SK-N-SH (cell line): Measurements from ENCODE around the gene TEKT5. TPM values are rescaled to one million over a fixed set of nuclear protein-coding genes. Genes with fewer than 3 reads are reported as not detected.

Source experiments
- CTCF ChIA-PET: fragments of 300-600, 350-600 bp; formaldehyde crosslinking; extraction: SDS; loops from one replicate; lab custom pipeline; 2021; lab: Yijun Ruan, JAX
- POLR2A ChIA-PET: fragments of 350-600 bp; sonication (Branson Sonifier 250); formaldehyde crosslinking; extraction: SDS; loops from one replicate; lab custom pipeline; 2020; ENCODE audit warnings: antibody characterized with exemption, inconsistent platforms; lab: Yijun Ruan, JAX
- DNase-seq: peaks from one replicate; pipeline ENCODE4 v3.0.0; 2012
- H2AFZ ChIP-seq: fragments of 200-600 bp; sonication (generic); 2 replicates; pipeline ENCODE4 v1.8.1; 2016; ENCODE audit warnings: antibody characterized with exemption, mild to moderate bottlenecking, low read depth
- H3F3A ChIP-seq: fragments of 200-600 bp; sonication (generic); replicated peaks from 2 replicates; pipeline ENCODE3; 2016; ENCODE audit warnings: antibody characterized with exemption, mild to moderate bottlenecking; ENCODE audit not compliant: insufficient read depth
- H3K27ac ChIP-seq, 2 experiments: fragments of 200-500 bp in 1 of 2; fragments of 200-600 bp in 1 of 2; sonication (Bioruptor generic) in 1 of 2; sonication (generic), shearing (Covaris generic) in 1 of 2; 2 replicates each; pipeline versions ENCODE4 v1.5.1 to v1.6.1; 2014 to 2016; ENCODE audit warnings: low read depth in 2 of 2, inconsistent platforms in 1 of 2, low read length in 1 of 2, mild to moderate bottlenecking in 1 of 2, mixed read lengths in 1 of 2
- H3K27me3 ChIP-seq: fragments of 200-600 bp; sonication (generic), shearing (Covaris generic); 2 replicates; pipeline ENCODE4 v1.6.1; 2016; ENCODE audit warnings: mixed run types; ENCODE audit not compliant: insufficient read depth
- H3K36me3 ChIP-seq, 2 experiments: fragments of 200-500 bp in 1 of 2; fragments of 200-600 bp in 1 of 2; sonication (Bioruptor generic) in 1 of 2; sonication (generic) in 1 of 2; replicated peaks in 1 of 2; 2 replicates each; pipeline versions ENCODE3 to v1.5.1; 2014 to 2016; ENCODE audit warnings: low read length in 1 of 2, mild to moderate bottlenecking in 1 of 2; ENCODE audit not compliant: insufficient read depth in 2 of 2, control insufficient read depth in 1 of 2
- H3K4me1 ChIP-seq, 2 experiments: fragments of 200-500 bp in 1 of 2; fragments of 200-600 bp in 1 of 2; sonication (Bioruptor generic) in 1 of 2; sonication (generic), shearing (Covaris generic) in 1 of 2; 2 replicates each; pipeline versions ENCODE4 v1.5.1 to v1.6.1; 2014 to 2016; ENCODE audit warnings: low read depth in 1 of 2, low read length in 1 of 2, mixed run types in 1 of 2; ENCODE audit not compliant: insufficient read depth in 2 of 2, control insufficient read depth in 1 of 2
- H3K4me2 ChIP-seq: fragments of 200-600 bp; sonication (generic), shearing (Covaris generic); 2 replicates; pipeline ENCODE4 v1.6.1; 2017; ENCODE audit warnings: mixed run types
- H3K4me3 ChIP-seq, 2 experiments: fragments of 200-500 bp in 1 of 2; fragments of 200-600 bp in 1 of 2; sonication (Bioruptor generic) in 1 of 2; sonication (generic), shearing (Covaris generic) in 1 of 2; 2 replicates each; pipeline versions ENCODE4 v1.5.1 to v1.8.1; 2014 to 2016; ENCODE audit warnings: low read depth in 2 of 2, inconsistent platforms in 1 of 2, low read length in 1 of 2, mild to moderate bottlenecking in 1 of 2, mixed read lengths in 1 of 2, moderate library complexity in 1 of 2
- H3K79me2 ChIP-seq: fragments of 200-600 bp; sonication (generic); 2 replicates; pipeline ENCODE4 v1.8.1; 2017; ENCODE audit warnings: mild to moderate bottlenecking; ENCODE audit not compliant: insufficient read depth
- H3K9ac ChIP-seq: fragments of 200-600 bp; sonication (generic); 2 replicates; pipeline ENCODE4 v1.6.1; 2017; ENCODE audit warnings: mixed run types
- H3K9me2 ChIP-seq: fragments of 200-600 bp; sonication (generic); 2 replicates; pipeline ENCODE4 v1.6.1; 2017; ENCODE audit warnings: mixed run types
- H3K9me3 ChIP-seq: fragments of 200-600 bp; sonication (generic); 2 replicates; pipeline ENCODE4 v1.6.1; 2017; ENCODE audit warnings: mixed run types, mild to moderate bottlenecking, moderate library complexity
- H4K20me1 ChIP-seq: fragments of 200-600 bp; sonication (generic); 2 replicates; pipeline ENCODE4 v1.6.1; 2017; ENCODE audit warnings: mild to moderate bottlenecking, mixed run types; ENCODE audit not compliant: insufficient read depth
- ELF1 ChIP-seq: IDR thresholded peaks from 2 replicates; pipeline ENCODE4 v1.4.0; 2012
- FOXM1 ChIP-seq: IDR thresholded peaks from 2 replicates; pipeline ENCODE4 v1.4.0; 2012; ENCODE audit warnings: low read depth, mild to moderate bottlenecking
- GATA2 ChIP-seq: sonication (generic); formaldehyde crosslinking; IDR thresholded peaks from 2 replicates; pipeline ENCODE4 v1.5.0; 2020; ENCODE audit warnings: mild to moderate bottlenecking, missing genetic modification reagents
- JUND ChIP-seq: IDR thresholded peaks from 2 replicates; pipeline ENCODE4 v1.4.0; 2012
- NFIC ChIP-seq: IDR thresholded peaks from 2 replicates; pipeline ENCODE4 v1.4.0; 2012; ENCODE audit warnings: borderline replicate concordance
- POLR2AphosphoS5 ChIP-seq: IDR thresholded peaks from 2 replicates; pipeline ENCODE4 v1.6.1; 2012; ENCODE audit warnings: low read depth, low read length
- RAD21 ChIP-seq: IDR thresholded peaks from 2 replicates; pipeline ENCODE4 v1.6.1; 2012; ENCODE audit warnings: mild to moderate bottlenecking, low read length
- RFX5 ChIP-seq: IDR thresholded peaks from 2 replicates; pipeline ENCODE4 v1.6.1; 2012; ENCODE audit warnings: mild to moderate bottlenecking, improper control_type of control experiment, low read length
- SIN3A ChIP-seq: IDR thresholded peaks from 2 replicates; pipeline ENCODE4 v1.6.1; 2012; ENCODE audit warnings: low read depth, mild to moderate bottlenecking, low read length, moderate library complexity, borderline replicate concordance
- SMC3 ChIP-seq: IDR thresholded peaks from 2 replicates; pipeline ENCODE4 v1.6.1; 2012; ENCODE audit warnings: low read depth, low read length, improper control_type of control experiment
- TAF1 ChIP-seq: IDR thresholded peaks from 2 replicates; pipeline ENCODE4 v1.6.1; 2012; ENCODE audit warnings: low read depth, mild to moderate bottlenecking, low read length, moderate library complexity, borderline replicate concordance
- WGBS: methylation state at CpG from one replicate; pipeline ENCODE4 v1.1.6; 2017; ENCODE audit warnings: low lambda C conversion rate; 5-methylcytosine and 5-hydroxymethylcytosine counted together
- polyA plus RNA-seq, 3 experiments: library from polyadenylated mRNA; depleted of rRNA; stranded (reverse); fragments of >200 nt; gene quantifications; 2 replicates each; pipeline ENCODE4 v1.2.3, GENCODE V29; 2012
- TF ChIP-seq, protein P1 (sequence below): IDR thresholded peaks from 2 replicates; pipeline ENCODE4 v1.4.0; 2012; ENCODE audit warnings: low read depth, borderline replicate concordance
- TF ChIP-seq, protein P2 (sequence below): fragments of 150-350 bp; IDR thresholded peaks from 2 replicates; pipeline ENCODE4 v1.6.1; 2016; ENCODE audit warnings: mild to moderate bottlenecking, low read depth, low read length
- TF ChIP-seq, protein P3 (sequence below): IDR thresholded peaks from 2 replicates; pipeline ENCODE4 v1.6.1; 2012; ENCODE audit warnings: mild to moderate bottlenecking, low read depth, low read length, moderate library complexity

Gene TEKT5
- polyA plus RNA-seq, 1 of the 3 experiments (the other 2 are of a cell fraction) = not detected

DNA sequence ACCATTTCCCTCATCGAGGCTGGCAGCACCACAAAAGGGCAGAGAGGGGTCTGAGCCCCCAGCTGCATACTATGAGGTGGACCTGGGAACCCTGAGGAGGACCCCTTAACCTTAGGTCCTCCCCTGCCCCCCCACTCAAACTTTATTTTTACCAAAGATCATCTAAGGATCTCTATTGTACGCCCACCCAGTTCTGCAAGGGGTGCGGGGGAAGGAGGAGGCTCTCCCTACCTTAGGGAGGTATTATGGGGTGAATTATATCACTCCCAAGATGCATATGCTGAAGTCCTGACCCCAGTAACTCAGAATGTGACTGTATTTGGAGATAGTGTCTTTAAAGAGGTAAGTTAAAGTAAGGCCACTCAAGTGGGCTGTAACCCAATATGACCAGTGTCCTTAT, 87.6 kb downstream of the TEKT5 start:
- TF ChIP-seq, protein P1, sequence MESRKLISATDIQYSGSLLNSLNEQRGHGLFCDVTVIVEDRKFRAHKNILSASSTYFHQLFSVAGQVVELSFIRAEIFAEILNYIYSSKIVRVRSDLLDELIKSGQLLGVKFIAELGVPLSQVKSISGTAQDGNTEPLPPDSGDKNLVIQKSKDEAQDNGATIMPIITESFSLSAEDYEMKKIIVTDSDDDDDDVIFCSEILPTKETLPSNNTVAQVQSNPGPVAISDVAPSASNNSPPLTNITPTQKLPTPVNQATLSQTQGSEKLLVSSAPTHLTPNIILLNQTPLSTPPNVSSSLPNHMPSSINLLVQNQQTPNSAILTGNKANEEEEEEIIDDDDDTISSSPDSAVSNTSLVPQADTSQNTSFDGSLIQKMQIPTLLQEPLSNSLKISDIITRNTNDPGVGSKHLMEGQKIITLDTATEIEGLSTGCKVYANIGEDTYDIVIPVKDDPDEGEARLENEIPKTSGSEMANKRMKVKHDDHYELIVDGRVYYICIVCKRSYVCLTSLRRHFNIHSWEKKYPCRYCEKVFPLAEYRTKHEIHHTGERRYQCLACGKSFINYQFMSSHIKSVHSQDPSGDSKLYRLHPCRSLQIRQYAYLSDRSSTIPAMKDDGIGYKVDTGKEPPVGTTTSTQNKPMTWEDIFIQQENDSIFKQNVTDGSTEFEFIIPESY = no peak
- TF ChIP-seq GATA2 = no peak
- no peak for TF ChIP-seq ELF1
- TF ChIP-seq TAF1 = no peak
- TF ChIP-seq RAD21 = no peak
- TF ChIP-seq JUND = no peak
- TF ChIP-seq FOXM1 = no peak
- no peak for TF ChIP-seq POLR2AphosphoS5
- TF ChIP-seq NFIC = no peak
- no peak for TF ChIP-seq SMC3
- TF ChIP-seq RFX5 = no peak
- no peak for TF ChIP-seq SIN3A
- TF ChIP-seq, protein P2, sequence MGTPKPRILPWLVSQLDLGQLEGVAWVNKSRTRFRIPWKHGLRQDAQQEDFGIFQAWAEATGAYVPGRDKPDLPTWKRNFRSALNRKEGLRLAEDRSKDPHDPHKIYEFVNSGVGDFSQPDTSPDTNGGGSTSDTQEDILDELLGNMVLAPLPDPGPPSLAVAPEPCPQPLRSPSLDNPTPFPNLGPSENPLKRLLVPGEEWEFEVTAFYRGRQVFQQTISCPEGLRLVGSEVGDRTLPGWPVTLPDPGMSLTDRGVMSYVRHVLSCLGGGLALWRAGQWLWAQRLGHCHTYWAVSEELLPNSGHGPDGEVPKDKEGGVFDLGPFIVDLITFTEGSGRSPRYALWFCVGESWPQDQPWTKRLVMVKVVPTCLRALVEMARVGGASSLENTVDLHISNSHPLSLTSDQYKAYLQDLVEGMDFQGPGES = no peak
- TF ChIP-seq, protein P3, sequence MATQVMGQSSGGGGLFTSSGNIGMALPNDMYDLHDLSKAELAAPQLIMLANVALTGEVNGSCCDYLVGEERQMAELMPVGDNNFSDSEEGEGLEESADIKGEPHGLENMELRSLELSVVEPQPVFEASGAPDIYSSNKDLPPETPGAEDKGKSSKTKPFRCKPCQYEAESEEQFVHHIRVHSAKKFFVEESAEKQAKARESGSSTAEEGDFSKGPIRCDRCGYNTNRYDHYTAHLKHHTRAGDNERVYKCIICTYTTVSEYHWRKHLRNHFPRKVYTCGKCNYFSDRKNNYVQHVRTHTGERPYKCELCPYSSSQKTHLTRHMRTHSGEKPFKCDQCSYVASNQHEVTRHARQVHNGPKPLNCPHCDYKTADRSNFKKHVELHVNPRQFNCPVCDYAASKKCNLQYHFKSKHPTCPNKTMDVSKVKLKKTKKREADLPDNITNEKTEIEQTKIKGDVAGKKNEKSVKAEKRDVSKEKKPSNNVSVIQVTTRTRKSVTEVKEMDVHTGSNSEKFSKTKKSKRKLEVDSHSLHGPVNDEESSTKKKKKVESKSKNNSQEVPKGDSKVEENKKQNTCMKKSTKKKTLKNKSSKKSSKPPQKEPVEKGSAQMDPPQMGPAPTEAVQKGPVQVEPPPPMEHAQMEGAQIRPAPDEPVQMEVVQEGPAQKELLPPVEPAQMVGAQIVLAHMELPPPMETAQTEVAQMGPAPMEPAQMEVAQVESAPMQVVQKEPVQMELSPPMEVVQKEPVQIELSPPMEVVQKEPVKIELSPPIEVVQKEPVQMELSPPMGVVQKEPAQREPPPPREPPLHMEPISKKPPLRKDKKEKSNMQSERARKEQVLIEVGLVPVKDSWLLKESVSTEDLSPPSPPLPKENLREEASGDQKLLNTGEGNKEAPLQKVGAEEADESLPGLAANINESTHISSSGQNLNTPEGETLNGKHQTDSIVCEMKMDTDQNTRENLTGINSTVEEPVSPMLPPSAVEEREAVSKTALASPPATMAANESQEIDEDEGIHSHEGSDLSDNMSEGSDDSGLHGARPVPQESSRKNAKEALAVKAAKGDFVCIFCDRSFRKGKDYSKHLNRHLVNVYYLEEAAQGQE = no peak
- TF ChIP-seq, all 33 proteins: peak for 0
- CTCF ChIA-PET = interaction anchor here (1.1 to 1.7 kb wide), 2 partner anchors 19 to 93 kb away, joined by 3 read pairs; no protein-coding TSS in a partner anchor

More for the DNA sequence above, 87.6 kb downstream of the TEKT5 start:
- Histone ChIP-seq H3K9me2 (no peaks in the 10 kb centered on the region), H3K36me3 (no peaks in the 10 kb centered on the region), H2AFZ (no peak overlapping the region), H3K9me3 (no peaks in the 10 kb centered on the region), H3K79me2 (no peaks in the 10 kb centered on the region), H3K9ac (no peak overlapping the region), H3K27me3 (no peaks in the 10 kb centered on the region), H3K4me1 (peaks cover 0 to under 1% of the 10 kb centered on the region in 2 experiments; a peak in 1 of 4 replicates), H3K4me2 (no peak overlapping the region), H4K20me1 (no peaks in the 10 kb centered on the region), H3F3A (peaks cover 7% of the 10 kb centered on the region), H3K27ac (no peak overlapping the region), H3K4me3 (no peak overlapping the region)
- no peak for DNase-seq
- POLR2A ChIA-PET = no interaction called here
- 59% methylated on average over 3 of the region's 3 CpGs for WGBS
